DND-41 (cell line): ENCODE results near the gene CRBN.

Experiments
- ATAC-seq: fragments of 200-7000 bp; cut with Tn5 transposase; 3 replicates; pipeline ENCODE4 v1.9.1; 2021; ENCODE audit warnings: low read depth; ENCODE audit not compliant: insufficient read depth
- DNase-seq: peaks from one replicate; pipeline ENCODE4 v3.0.0-alpha.2; 2020
- H2AFZ ChIP-seq: 2 replicates; pipeline ENCODE4 v1.6.0; 2012; ENCODE audit warnings: low read depth, low read length
- H3K27ac ChIP-seq: 2 replicates; pipeline ENCODE4 v1.5.1; 2012; ENCODE audit warnings: low read length, inconsistent platforms
- H3K27me3 ChIP-seq: fragments of 200-600 bp; sonication (generic); 2 replicates; pipeline ENCODE4 v1.6.0; 2012; ENCODE audit warnings: low read length, mild to moderate bottlenecking, inconsistent platforms; ENCODE audit not compliant: insufficient read depth, poor library complexity
- H3K36me3 ChIP-seq: 2 replicates; pipeline ENCODE4 v1.5.1; 2012; ENCODE audit warnings: low read length, inconsistent platforms; ENCODE audit not compliant: insufficient read depth
- H3K4me1 ChIP-seq: 2 replicates; pipeline ENCODE4 v1.5.1; 2012; ENCODE audit warnings: mild to moderate bottlenecking, low read length; ENCODE audit not compliant: insufficient read depth
- H3K4me2 ChIP-seq: 2 replicates; pipeline ENCODE4 v1.6.0; 2012; ENCODE audit warnings: mild to moderate bottlenecking, moderate library complexity, low read length, inconsistent platforms; ENCODE audit not compliant: insufficient read depth
- H3K4me3 ChIP-seq, 2 experiments: fragments of 200-600 bp in 1 of 2; shearing (Covaris generic) in 1 of 2; 2 replicates each; pipeline ENCODE4 v1.5.1; 2012 to 2016; ENCODE audit warnings: inconsistent platforms in 2 of 2, low read length in 2 of 2, mild to moderate bottlenecking in 2 of 2, low read depth in 1 of 2, moderate library complexity in 1 of 2
- H3K79me2 ChIP-seq: 2 replicates; pipeline ENCODE4 v1.6.0; 2012; ENCODE audit warnings: low read length, inconsistent platforms; ENCODE audit not compliant: insufficient read depth
- H3K9ac ChIP-seq: 2 replicates; pipeline ENCODE4 v1.6.0; 2012; ENCODE audit warnings: low read depth, mild to moderate bottlenecking, inconsistent platforms, low read length, moderate library complexity
- H3K9me3 ChIP-seq: 2 replicates; pipeline ENCODE4 v1.5.1; 2012; ENCODE audit warnings: low read length, moderate library complexity, mild to moderate bottlenecking, inconsistent platforms; ENCODE audit not compliant: insufficient read depth, severe bottlenecking
- H4K20me1 ChIP-seq: 2 replicates; pipeline ENCODE4 v1.6.0; 2012; ENCODE audit warnings: low read length; ENCODE audit not compliant: insufficient read depth
- CTCF ChIP-seq: IDR thresholded peaks from 2 replicates; pipeline ENCODE4 v1.5.1; 2012; ENCODE audit warnings: borderline replicate concordance, low read length, moderate library complexity, mild to moderate bottlenecking; ENCODE audit not compliant: poor library complexity, severe bottlenecking; ENCODE audit errors: extremely low read depth
- EZH2 ChIP-seq: IDR thresholded peaks from 3 replicates; pipeline ENCODE4 v1.6.1; 2012; ENCODE audit warnings: borderline replicate concordance, low read depth, mild to moderate bottlenecking, moderate library complexity, low read length, inconsistent platforms; ENCODE audit not compliant: severe bottlenecking

CRBN gene

GRCh38 chr3:3191675-3192285, 12.3 kb upstream of the CRBN start:
- no peaks in the 10 kb centered on the region for H3K79me2 ChIP-seq
- peak; percentile 83 for ATAC-seq
- no peak overlapping the region for H3K9ac ChIP-seq
- H3K9me3 ChIP-seq = no peaks in the 10 kb centered on the region
- no peaks in the 10 kb centered on the region for H3K27me3 ChIP-seq
- no peak overlapping the region for H3K27ac ChIP-seq
- H3K4me1 ChIP-seq = peaks cover 16% of the 10 kb centered on the region
- peak overlapping the region; percentile 38 for H2AFZ ChIP-seq
- DNase-seq = no peak
- H3K4me2 ChIP-seq = peak overlapping the region; percentile 26
- H4K20me1 ChIP-seq = no peaks in the 10 kb centered on the region
- no peak overlapping the region for H3K4me3 ChIP-seq
- TF ChIP-seq EZH2 (no peak), CTCF (no peak)
- no peaks in the 10 kb centered on the region for H3K36me3 ChIP-seq

- Histone ChIP-seq H3K27me3 (no peaks in the 10 kb centered on the region), H3K4me1 (peaks cover 16% of the 10 kb centered on the region), H3K4me3 (no peak overlapping the region), H3K36me3 (no peaks in the 10 kb centered on the region), H4K20me1 (no peaks in the 10 kb centered on the region), H3K27ac (no peak overlapping the region), H3K9me3 (peaks cover 5% of the 10 kb centered on the region), H3K4me2 (no peak overlapping the region), H2AFZ (no peak overlapping the region), H3K9ac (no peak overlapping the region), H3K79me2 (no peaks in the 10 kb centered on the region)
- ATAC-seq (no peak), DNase-seq (no peak)
- no peak for TF ChIP-seq EZH2
- TF ChIP-seq CTCF = no peak
Observed at GRCh38 chr3:3189961-3190360, 10.5 kb upstream of the CRBN start.

GRCh38 chr3:3189102-3189727, 9.7 kb upstream of the CRBN start:
- Histone ChIP-seq H3K4me3 (no peak overlapping the region), H3K9ac (no peak overlapping the region), H3K4me2 (no peak overlapping the region), H3K36me3 (no peaks in the 10 kb centered on the region), H3K79me2 (no peaks in the 10 kb centered on the region), H3K27me3 (no peaks in the 10 kb centered on the region), H2AFZ (no peak overlapping the region), H3K9me3 (peaks cover 5% of the 10 kb centered on the region), H3K4me1 (peaks cover 16% of the 10 kb centered on the region), H4K20me1 (no peaks in the 10 kb centered on the region), H3K27ac (no peak overlapping the region)
- TF ChIP-seq CTCF (no peak), EZH2 (no peak)
- DNase-seq (no peak), ATAC-seq (no peak)

GRCh38 chr3:3184876-3185275, 5.4 kb upstream of the CRBN start:
- H3K27me3 ChIP-seq = no peaks in the 10 kb centered on the region
- ATAC-seq (no peak), DNase-seq (no peak)
- no peak overlapping the region for H3K27ac ChIP-seq
- no peak overlapping the region for H3K4me3 ChIP-seq
- no peaks in the 10 kb centered on the region for H3K36me3 ChIP-seq
- H3K79me2 ChIP-seq = no peaks in the 10 kb centered on the region
- no peak for TF ChIP-seq EZH2
- TF ChIP-seq CTCF = no peak
- H2AFZ ChIP-seq = no peak overlapping the region
- H3K4me2 ChIP-seq = no peak overlapping the region
- H4K20me1 ChIP-seq = no peaks in the 10 kb centered on the region
- no peak overlapping the region for H3K9ac ChIP-seq
- peaks cover 3% of the 10 kb centered on the region for H3K4me1 ChIP-seq
- peaks cover 5% of the 10 kb centered on the region for H3K9me3 ChIP-seq
